SK-N-SH (cell line): Measurements from ENCODE around the gene MUC5AC. TPM values are rescaled to one million over a fixed set of nuclear protein-coding genes. Genes with fewer than 3 reads are reported as not detected.

ENCODE experiments used
- CTCF ChIA-PET: fragments of 300-600, 350-600 bp; formaldehyde crosslinking; extraction: SDS; loops from one replicate; lab custom pipeline; 2021; lab: Yijun Ruan, JAX
- POLR2A ChIA-PET: fragments of 350-600 bp; sonication (Branson Sonifier 250); formaldehyde crosslinking; extraction: SDS; loops from one replicate; lab custom pipeline; 2020; ENCODE audit warnings: antibody characterized with exemption, inconsistent platforms; lab: Yijun Ruan, JAX
- DNase-seq: peaks from one replicate; pipeline ENCODE4 v3.0.0; 2012
- H2AFZ ChIP-seq: fragments of 200-600 bp; sonication (generic); 2 replicates; pipeline ENCODE4 v1.8.1; 2016; ENCODE audit warnings: antibody characterized with exemption, mild to moderate bottlenecking, low read depth
- H3F3A ChIP-seq: fragments of 200-600 bp; sonication (generic); replicated peaks from 2 replicates; pipeline ENCODE3; 2016; ENCODE audit warnings: antibody characterized with exemption, mild to moderate bottlenecking; ENCODE audit not compliant: insufficient read depth
- H3K27ac ChIP-seq, 2 experiments: fragments of 200-500 bp in 1 of 2; fragments of 200-600 bp in 1 of 2; sonication (Bioruptor generic) in 1 of 2; sonication (generic), shearing (Covaris generic) in 1 of 2; 2 replicates each; pipeline versions ENCODE4 v1.5.1 to v1.6.1; 2014 to 2016; ENCODE audit warnings: low read depth in 2 of 2, inconsistent platforms in 1 of 2, low read length in 1 of 2, mild to moderate bottlenecking in 1 of 2, mixed read lengths in 1 of 2
- H3K27me3 ChIP-seq: fragments of 200-600 bp; sonication (generic), shearing (Covaris generic); 2 replicates; pipeline ENCODE4 v1.6.1; 2016; ENCODE audit warnings: mixed run types; ENCODE audit not compliant: insufficient read depth
- H3K36me3 ChIP-seq, 2 experiments: fragments of 200-500 bp in 1 of 2; fragments of 200-600 bp in 1 of 2; sonication (Bioruptor generic) in 1 of 2; sonication (generic) in 1 of 2; replicated peaks in 1 of 2; 2 replicates each; pipeline versions ENCODE3 to v1.5.1; 2014 to 2016; ENCODE audit warnings: low read length in 1 of 2, mild to moderate bottlenecking in 1 of 2; ENCODE audit not compliant: insufficient read depth in 2 of 2, control insufficient read depth in 1 of 2
- H3K4me1 ChIP-seq, 2 experiments: fragments of 200-500 bp in 1 of 2; fragments of 200-600 bp in 1 of 2; sonication (Bioruptor generic) in 1 of 2; sonication (generic), shearing (Covaris generic) in 1 of 2; 2 replicates each; pipeline versions ENCODE4 v1.5.1 to v1.6.1; 2014 to 2016; ENCODE audit warnings: low read depth in 1 of 2, low read length in 1 of 2, mixed run types in 1 of 2; ENCODE audit not compliant: insufficient read depth in 2 of 2, control insufficient read depth in 1 of 2
- H3K4me2 ChIP-seq: fragments of 200-600 bp; sonication (generic), shearing (Covaris generic); 2 replicates; pipeline ENCODE4 v1.6.1; 2017; ENCODE audit warnings: mixed run types
- H3K4me3 ChIP-seq, 2 experiments: fragments of 200-500 bp in 1 of 2; fragments of 200-600 bp in 1 of 2; sonication (Bioruptor generic) in 1 of 2; sonication (generic), shearing (Covaris generic) in 1 of 2; 2 replicates each; pipeline versions ENCODE4 v1.5.1 to v1.8.1; 2014 to 2016; ENCODE audit warnings: low read depth in 2 of 2, inconsistent platforms in 1 of 2, low read length in 1 of 2, mild to moderate bottlenecking in 1 of 2, mixed read lengths in 1 of 2, moderate library complexity in 1 of 2
- H3K79me2 ChIP-seq: fragments of 200-600 bp; sonication (generic); 2 replicates; pipeline ENCODE4 v1.8.1; 2017; ENCODE audit warnings: mild to moderate bottlenecking; ENCODE audit not compliant: insufficient read depth
- H3K9ac ChIP-seq: fragments of 200-600 bp; sonication (generic); 2 replicates; pipeline ENCODE4 v1.6.1; 2017; ENCODE audit warnings: mixed run types
- H3K9me2 ChIP-seq: fragments of 200-600 bp; sonication (generic); 2 replicates; pipeline ENCODE4 v1.6.1; 2017; ENCODE audit warnings: mixed run types
- H3K9me3 ChIP-seq: fragments of 200-600 bp; sonication (generic); 2 replicates; pipeline ENCODE4 v1.6.1; 2017; ENCODE audit warnings: mixed run types, mild to moderate bottlenecking, moderate library complexity
- H4K20me1 ChIP-seq: fragments of 200-600 bp; sonication (generic); 2 replicates; pipeline ENCODE4 v1.6.1; 2017; ENCODE audit warnings: mild to moderate bottlenecking, mixed run types; ENCODE audit not compliant: insufficient read depth
- CHD2 ChIP-seq: fragments of 150-350 bp; IDR thresholded peaks from 2 replicates; pipeline ENCODE4 v1.6.1; 2018; ENCODE audit warnings: low read length; ENCODE audit not compliant: partially characterized antibody
- ELF1 ChIP-seq: IDR thresholded peaks from 2 replicates; pipeline ENCODE4 v1.4.0; 2012
- FOSL2 ChIP-seq: IDR thresholded peaks from 2 replicates; pipeline ENCODE4 v1.4.0; 2012; ENCODE audit warnings: low read depth, mild to moderate bottlenecking, moderate library complexity, borderline replicate concordance
- FOXJ3 ChIP-seq: sonication (generic); formaldehyde crosslinking; IDR thresholded peaks from 2 replicates; pipeline ENCODE4 v1.5.1; 2020; ENCODE audit warnings: mild to moderate bottlenecking, missing genetic modification reagents
- FOXM1 ChIP-seq: IDR thresholded peaks from 2 replicates; pipeline ENCODE4 v1.4.0; 2012; ENCODE audit warnings: low read depth, mild to moderate bottlenecking
- GABPA ChIP-seq: IDR thresholded peaks from 2 replicates; pipeline ENCODE4 v1.4.0; 2012; ENCODE audit warnings: low read depth, mild to moderate bottlenecking
- GATA2 ChIP-seq: sonication (generic); formaldehyde crosslinking; IDR thresholded peaks from 2 replicates; pipeline ENCODE4 v1.5.0; 2020; ENCODE audit warnings: mild to moderate bottlenecking, missing genetic modification reagents
- JUND ChIP-seq: IDR thresholded peaks from 2 replicates; pipeline ENCODE4 v1.4.0; 2012
- MXI1 ChIP-seq: IDR thresholded peaks from 2 replicates; pipeline ENCODE4 v1.6.1; 2012; ENCODE audit warnings: mild to moderate bottlenecking, low read depth, low read length, improper control_type of control experiment
- PBX3 ChIP-seq: IDR thresholded peaks from 2 replicates; pipeline ENCODE4; 2012
- RFX5 ChIP-seq: IDR thresholded peaks from 2 replicates; pipeline ENCODE4 v1.6.1; 2012; ENCODE audit warnings: mild to moderate bottlenecking, improper control_type of control experiment, low read length
- TAF1 ChIP-seq: IDR thresholded peaks from 2 replicates; pipeline ENCODE4 v1.6.1; 2012; ENCODE audit warnings: low read depth, mild to moderate bottlenecking, low read length, moderate library complexity, borderline replicate concordance
- TEAD4 ChIP-seq: IDR thresholded peaks from 2 replicates; pipeline ENCODE4 v1.4.0; 2012; ENCODE audit warnings: mild to moderate bottlenecking, borderline replicate concordance; ENCODE audit not compliant: insufficient read depth
- ZBTB33 ChIP-seq: IDR thresholded peaks from 2 replicates; pipeline ENCODE4 v1.4.0; 2012; ENCODE audit warnings: low read depth, borderline replicate concordance
- WGBS: methylation state at CpG from one replicate; pipeline ENCODE4 v1.1.6; 2017; ENCODE audit warnings: low lambda C conversion rate; 5-methylcytosine and 5-hydroxymethylcytosine counted together
- polyA plus RNA-seq, 3 experiments: library from polyadenylated mRNA; depleted of rRNA; stranded (reverse); fragments of >200 nt; gene quantifications; 2 replicates each; pipeline ENCODE4 v1.2.3, GENCODE V29; 2012
- TF ChIP-seq, protein P1 (sequence below): fragments of 150-350 bp; IDR thresholded peaks from 2 replicates; pipeline ENCODE4 v1.6.1; 2016; ENCODE audit warnings: mild to moderate bottlenecking, low read depth, low read length

The MUC5AC gene
- polyA plus RNA-seq, 1 of the 3 experiments (the other 2 are of a cell fraction), result not detected

DNA sequence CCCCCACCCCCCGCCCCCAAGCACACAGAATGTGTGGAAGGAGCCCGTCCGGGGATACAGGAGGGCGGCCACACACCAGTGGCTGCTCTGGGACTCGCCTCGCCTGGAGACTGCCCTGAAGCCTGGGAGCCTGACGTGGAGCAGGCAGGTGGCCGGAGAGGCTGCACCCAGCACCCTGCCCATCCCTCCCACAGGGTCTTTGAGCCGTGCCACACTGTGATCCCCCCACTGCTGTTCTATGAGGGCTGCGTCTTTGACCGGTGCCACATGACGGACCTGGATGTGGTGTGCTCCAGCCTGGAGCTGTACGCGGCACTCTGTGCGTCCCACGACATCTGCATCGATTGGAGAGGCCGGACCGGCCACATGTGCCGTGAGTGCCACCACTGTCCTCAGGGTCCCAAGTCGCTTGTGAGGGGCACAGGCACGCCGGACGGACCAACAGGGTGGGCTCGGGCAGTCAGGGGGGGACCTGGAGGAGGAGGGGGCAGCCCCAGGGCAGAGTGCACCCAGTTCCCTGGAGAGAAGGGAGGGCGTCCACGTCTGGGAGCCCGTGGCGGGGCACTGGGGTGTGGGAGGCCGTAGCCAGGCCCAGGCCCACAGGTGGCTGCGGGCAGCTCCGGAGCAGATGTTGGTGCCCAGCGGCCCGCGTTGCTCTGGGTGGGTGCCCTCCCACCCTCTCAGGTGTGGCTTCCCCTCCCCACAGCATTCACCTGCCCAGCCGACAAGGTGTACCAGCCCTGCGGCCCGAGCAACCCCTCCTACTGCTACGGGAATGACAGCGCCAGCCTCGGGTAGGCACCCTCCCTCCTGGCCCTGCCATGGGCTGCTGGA is 38.1 kb downstream of the MUC5AC start (continued):
- no peak for TF ChIP-seq RFX5
- TF ChIP-seq TAF1, result no peak
- TF ChIP-seq GATA2 (CRISPR knock-in tag), result no peak

- WGBS, result 73% methylated on average over 8 of the region's 28 CpGs
- no peaks in the 10 kb centered on the region for H4K20me1 ChIP-seq
- H3K4me2 ChIP-seq, result no peak overlapping the region
- no peaks in the 10 kb centered on the region for H3K9me2 ChIP-seq
- H3K4me3 ChIP-seq, result no peak overlapping the region
- no peak overlapping the region for H2AFZ ChIP-seq
- no peaks in the 10 kb centered on the region for H3K9me3 ChIP-seq
- POLR2A ChIA-PET, result no interaction called here
- H3K9ac ChIP-seq, result no peak overlapping the region
- DNase-seq, result peak; percentile 15
- H3F3A ChIP-seq, result no peaks in the 10 kb centered on the region
- peaks cover 0 to 10% of the 10 kb centered on the region in 2 experiments; a peak in 1 of 4 replicates for H3K4me1 ChIP-seq
- peaks cover 5% of the 10 kb centered on the region; the same call in 1 of the 2 replicates for H3K27me3 ChIP-seq
- no peak for TF ChIP-seq TEAD4
- no peak for TF ChIP-seq JUND
- no peak for TF ChIP-seq FOXJ3
- TF ChIP-seq GABPA, result no peak
- TF ChIP-seq FOSL2, result no peak
- TF ChIP-seq, protein P1, sequence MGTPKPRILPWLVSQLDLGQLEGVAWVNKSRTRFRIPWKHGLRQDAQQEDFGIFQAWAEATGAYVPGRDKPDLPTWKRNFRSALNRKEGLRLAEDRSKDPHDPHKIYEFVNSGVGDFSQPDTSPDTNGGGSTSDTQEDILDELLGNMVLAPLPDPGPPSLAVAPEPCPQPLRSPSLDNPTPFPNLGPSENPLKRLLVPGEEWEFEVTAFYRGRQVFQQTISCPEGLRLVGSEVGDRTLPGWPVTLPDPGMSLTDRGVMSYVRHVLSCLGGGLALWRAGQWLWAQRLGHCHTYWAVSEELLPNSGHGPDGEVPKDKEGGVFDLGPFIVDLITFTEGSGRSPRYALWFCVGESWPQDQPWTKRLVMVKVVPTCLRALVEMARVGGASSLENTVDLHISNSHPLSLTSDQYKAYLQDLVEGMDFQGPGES, result no peak
- TF ChIP-seq ELF1, result no peak
- no peak for TF ChIP-seq ZBTB33
- TF ChIP-seq MXI1, result no peak
- TF ChIP-seq GATA2 (CRISPR knock-in tag), result no peak
- no peak for TF ChIP-seq CHD2
- no peak for TF ChIP-seq FOXM1
- no peak for TF ChIP-seq PBX3
- no peak overlapping the region for H3K27ac ChIP-seq
- CTCF ChIA-PET, result interaction anchor here (0.7 kb wide), 1 partner anchor 318 kb away, joined by 3 read pairs; no protein-coding TSS in a partner anchor
- H3K36me3 ChIP-seq, result no peaks in the 10 kb centered on the region
- no peaks in the 10 kb centered on the region for H3K79me2 ChIP-seq
These were observed 39.0 kb downstream of the MUC5AC start for GRCh38 chr11:1196516-1197391.
